HCT116 (cell line): ENCODE results near the gene EEF2. TPM values are rescaled to one million over a fixed set of nuclear protein-coding genes. Genes with fewer than 3 reads are reported as not detected.

Experiments
- ATAC-seq: fragments of 200-7000 bp; cut with Tn5 transposase; 2 replicates; pipeline ENCODE4 v1.9.1; 2020; ENCODE audit warnings: mild to moderate bottlenecking, moderate library complexity
- BruUV-seq: library from RNA; stranded (reverse); fragments of 400-500 nt; replicated peaks from 2 replicates; lab custom pipeline; 2021; lab: Mats Ljungman, UMichigan
- CTCF ChIA-PET: fragments of 300-600 bp; sonication (Branson Sonifier 250); formaldehyde crosslinking; loops from one replicate; lab custom pipeline; 2021; ENCODE audit warnings: antibody characterized with exemption; lab: Charles Lee
- POLR2A ChIA-PET: fragments of 300-600, 350-600 bp; sonication (Branson Sonifier 250); formaldehyde crosslinking; loops from one replicate; lab custom pipeline; 2021; ENCODE audit warnings: antibody characterized with exemption; lab: Charles Lee
- RAD21 ChIA-PET, 2 experiments: fragments of 300-600 bp; sonication (Branson Sonifier 250); formaldehyde crosslinking; loops; one replicate each; lab custom pipeline; 2023; ENCODE audit warnings: low total read pairs in 2 of 2; ENCODE audit not compliant: uncharacterized antibody in 2 of 2, unreplicated experiment in 2 of 2, low non-redundant PET in 1 of 2; lab: Charles Lee
- DNase-seq: peaks from one replicate; pipeline ENCODE4 v3.0.0-alpha.2; 2010; ENCODE audit warnings: low read depth, low spot score
- H2AFZ ChIP-seq: fragments of 200-600 bp; shearing (Covaris generic), sonication (generic); 2 replicates; pipeline ENCODE4 v1.6.1; 2017; ENCODE audit warnings: low read depth, mixed run types, mixed read lengths, antibody characterized with exemption, low read length; ENCODE audit not compliant: poor library complexity, severe bottlenecking
- H3K27ac ChIP-seq: 2 replicates; pipeline ENCODE4 v1.5.1; 2012; ENCODE audit warnings: low read depth, low read length
- H3K27me3 ChIP-seq: fragments of 200-600 bp; sonication (generic); 2 replicates; pipeline ENCODE4 v1.6.1; 2016; ENCODE audit warnings: mixed run types, low read length, mixed read lengths; ENCODE audit not compliant: insufficient read depth
- H3K36me3 ChIP-seq, 2 experiments: fragments of 200-500 bp in 1 of 2; fragments of 200-600 bp in 1 of 2; sonication (Bioruptor generic) in 1 of 2; sonication (generic) in 1 of 2; 2 replicates each; pipeline versions ENCODE4 v1.5.1 to v1.6.1; 2014 to 2016; ENCODE audit warnings: low read length in 2 of 2, inconsistent platforms in 1 of 2, mixed read lengths in 1 of 2, mixed run types in 1 of 2; ENCODE audit not compliant: insufficient read depth in 2 of 2, control insufficient read depth in 1 of 2
- H3K4me1 ChIP-seq, 2 experiments: fragments of 200-600 bp in 1 of 2; sonication (generic) in 1 of 2; 2 replicates each; pipeline versions ENCODE4 v1.5.1 to v1.6.1; 2012 to 2017; ENCODE audit warnings: low read length in 2 of 2, inconsistent platforms in 1 of 2, mild to moderate bottlenecking in 1 of 2, mixed read lengths in 1 of 2, mixed run types in 1 of 2, moderate library complexity in 1 of 2; ENCODE audit not compliant: insufficient read depth in 2 of 2, control insufficient read depth in 1 of 2
- H3K4me2 ChIP-seq: fragments of 200-600 bp; sonication (generic); 2 replicates; pipeline ENCODE4 v1.6.1; 2017; ENCODE audit warnings: mixed run types, low read length, mixed read lengths
- H3K4me3 ChIP-seq, 2 experiments: fragments of 200-600 bp in 1 of 2; sonication (generic) in 1 of 2; replicated peaks in 1 of 2; 2 replicates each; pipeline ENCODE4 v1.5.1; 2011 to 2016; ENCODE audit warnings: low read length in 2 of 2, control low read depth in 1 of 2, low read depth in 1 of 2, mild to moderate bottlenecking in 1 of 2, mixed read lengths in 1 of 2, mixed run types in 1 of 2
- H3K79me2 ChIP-seq: fragments of 200-600 bp; sonication (generic); 2 replicates; pipeline ENCODE4 v1.6.1; 2017; ENCODE audit warnings: mild to moderate bottlenecking, mixed run types, low read length, moderate library complexity, mixed read lengths; ENCODE audit not compliant: insufficient read depth
- H3K9ac ChIP-seq: fragments of 200-600 bp; sonication (generic); 2 replicates; pipeline ENCODE4 v1.6.1; 2016; ENCODE audit warnings: low read length, mixed read lengths
- H3K9me2 ChIP-seq: fragments of 200-600 bp; sonication (generic), shearing (Covaris generic); 2 replicates; pipeline ENCODE4 v1.6.1; 2017; ENCODE audit warnings: mixed run types, mild to moderate bottlenecking, moderate library complexity; ENCODE audit not compliant: insufficient read depth
- H3K9me3 ChIP-seq, 2 experiments: fragments of 200-500 bp in 1 of 2; fragments of 200-600 bp in 1 of 2; sonication (Bioruptor generic) in 1 of 2; sonication (generic) in 1 of 2; 2 replicates each; pipeline ENCODE4 v1.6.1; 2014 to 2017; ENCODE audit warnings: low read length in 2 of 2, mixed read lengths in 2 of 2, inconsistent platforms in 1 of 2, low read depth in 1 of 2, mild to moderate bottlenecking in 1 of 2, mixed run types in 1 of 2, moderate library complexity in 1 of 2; ENCODE audit not compliant: control insufficient read depth in 1 of 2, insufficient read depth in 1 of 2
- H4K20me1 ChIP-seq: fragments of 200-600 bp; sonication (generic), shearing (Covaris generic); 2 replicates; pipeline ENCODE4 v1.6.1; 2017; ENCODE audit warnings: mixed run types, mild to moderate bottlenecking, moderate library complexity; ENCODE audit not compliant: insufficient read depth
- CBX3 ChIP-seq: IDR thresholded peaks from 2 replicates; pipeline ENCODE4 v1.6.1; 2012; ENCODE audit warnings: low read depth
- CTCF ChIP-seq, 3 experiments: fragments of 200-600 bp in 1 of 3; sonication (generic) in 1 of 3; IDR thresholded peaks in 2 of 3; conservative IDR thresholded peaks in 1 of 3; 2 replicates each; pipeline ENCODE4 v1.5.1; 2012 to 2017; ENCODE audit warnings: low read depth in 2 of 3, low read length in 2 of 3, antibody characterized with exemption in 1 of 3, borderline replicate concordance in 1 of 3, control low read depth in 1 of 3, mild to moderate bottlenecking in 1 of 3, mixed read lengths in 1 of 3, mixed run types in 1 of 3, moderate library complexity in 1 of 3; ENCODE audit not compliant: insufficient read depth in 1 of 3
- EGR1 ChIP-seq: IDR thresholded peaks from 2 replicates; pipeline ENCODE4 v1.6.1; 2012; ENCODE audit warnings: low read depth
- EZH2 ChIP-seq: fragments of 200-600 bp; sonication (generic); IDR thresholded peaks from 2 replicates; pipeline ENCODE4 v1.6.1; 2017; ENCODE audit warnings: antibody characterized with exemption, mixed run types
- EZH2phosphoT487 ChIP-seq: fragments of 200-600 bp; IDR thresholded peaks from 2 replicates; pipeline ENCODE4 v1.6.1; 2018; ENCODE audit warnings: antibody characterized with exemption, borderline replicate concordance
- FOSL1 ChIP-seq: IDR thresholded peaks from 2 replicates; pipeline ENCODE4 v1.6.1; 2012; ENCODE audit warnings: low read depth
- JUND ChIP-seq: IDR thresholded peaks from 2 replicates; pipeline ENCODE4 v1.6.1; 2012
- POLR2AphosphoS5 ChIP-seq: IDR thresholded peaks from 2 replicates; pipeline ENCODE4 v1.6.1; 2011; ENCODE audit warnings: mild to moderate bottlenecking, low read depth, low read length, moderate library complexity
- REST ChIP-seq: IDR thresholded peaks from 2 replicates; pipeline ENCODE4 v1.6.1; 2012; ENCODE audit warnings: low read depth
- SP1 ChIP-seq: IDR thresholded peaks from 2 replicates; pipeline ENCODE4 v1.6.1; 2012; ENCODE audit warnings: low read depth
- TCF7L2 ChIP-seq: IDR thresholded peaks from 2 replicates; pipeline ENCODE4 v1.7.0; 2011; ENCODE audit warnings: borderline replicate concordance, inconsistent platforms; ENCODE audit not compliant: insufficient read depth, insufficient read length; ENCODE audit errors: extremely low read depth
- YY1 ChIP-seq: IDR thresholded peaks from 2 replicates; pipeline ENCODE4 v1.6.1; 2011; ENCODE audit warnings: low read length, low read depth, moderate library complexity, mild to moderate bottlenecking; ENCODE audit not compliant: insufficient replicate concordance; ENCODE audit errors: extremely low read depth
- ZNF274 ChIP-seq: fragments of 200-500 bp; sonication (Bioruptor generic); IDR thresholded peaks from 2 replicates; pipeline ENCODE4 v1.6.1; 2014; ENCODE audit warnings: mild to moderate bottlenecking, low read depth, low read length, inconsistent platforms
- intact Hi-C: fragments of 100-400 bp; cut with micrococcal nuclease; formaldehyde crosslinking; loops from 2 replicates; pipeline ENCODE4 v1.10.0; 2022
- total RNA-seq: library from RNA; stranded (reverse); gene quantifications from one replicate; pipeline ENCODE4 v1.2.1, GENCODE V29; 2021; ENCODE audit not compliant: unreplicated experiment
- TF ChIP-seq, protein P1 (sequence below): IDR thresholded peaks from 2 replicates; pipeline ENCODE4 v1.6.1; 2011; ENCODE audit warnings: mild to moderate bottlenecking, low read length, moderate library complexity; ENCODE audit not compliant: insufficient replicate concordance; ENCODE audit errors: extremely low read depth
- TF ChIP-seq, protein P2 (sequence below): IDR thresholded peaks from 2 replicates; pipeline ENCODE4 v1.6.1; 2012

EEF2 gene
- total RNA-seq, 1 experiment from 2014 or later = 3,796 TPM

DNA sequence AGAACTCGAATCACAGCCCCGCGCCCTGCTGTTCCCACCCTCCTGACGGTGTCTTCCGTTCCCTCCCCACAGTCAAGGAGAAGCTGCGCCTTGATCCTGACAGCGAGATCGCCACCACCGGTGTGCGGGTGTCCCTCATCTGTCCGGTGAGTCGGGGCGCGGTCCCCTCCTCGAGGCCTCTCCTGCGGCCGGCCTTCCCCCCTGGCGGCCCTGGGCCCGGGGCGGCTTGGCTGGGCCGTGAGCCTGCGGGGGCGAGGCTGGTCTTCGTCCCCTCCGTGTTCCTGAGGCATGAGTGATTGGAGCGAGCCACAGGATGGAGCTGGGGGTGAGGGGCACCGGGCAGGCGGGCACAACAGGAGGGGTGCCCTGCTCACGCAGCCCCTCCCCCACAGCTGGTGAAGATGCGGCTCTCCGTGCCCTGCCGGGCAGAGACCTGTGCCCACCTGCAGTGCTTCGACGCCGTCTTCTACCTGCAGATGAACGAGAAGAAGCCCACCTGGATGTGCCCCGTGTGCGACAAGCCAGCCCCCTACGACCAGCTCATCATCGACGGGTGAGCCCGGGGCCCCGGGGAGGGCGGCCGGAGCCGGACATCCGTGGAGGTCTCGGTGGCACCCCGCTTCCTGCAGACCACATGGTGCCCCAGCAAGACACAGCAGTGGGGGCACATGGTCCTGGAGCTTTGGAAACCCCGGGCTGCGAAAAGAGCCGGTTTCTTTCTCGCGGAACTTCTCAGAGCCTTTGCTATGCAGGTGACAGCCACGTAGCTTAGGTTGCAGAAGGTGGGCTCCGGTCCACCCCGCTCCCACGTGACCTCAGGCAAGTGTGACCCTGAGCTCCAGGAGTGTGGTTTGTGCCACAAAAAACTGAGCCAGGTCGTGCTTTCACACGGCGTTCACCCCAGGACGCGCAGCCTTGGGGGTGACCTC is 48.0 kb upstream of the EEF2 start (continued):
- TF ChIP-seq ZNF274 (no peak), EZH2phosphoT487 (no peak), SP1 (no peak), CBX3 (no peak)

DNA sequence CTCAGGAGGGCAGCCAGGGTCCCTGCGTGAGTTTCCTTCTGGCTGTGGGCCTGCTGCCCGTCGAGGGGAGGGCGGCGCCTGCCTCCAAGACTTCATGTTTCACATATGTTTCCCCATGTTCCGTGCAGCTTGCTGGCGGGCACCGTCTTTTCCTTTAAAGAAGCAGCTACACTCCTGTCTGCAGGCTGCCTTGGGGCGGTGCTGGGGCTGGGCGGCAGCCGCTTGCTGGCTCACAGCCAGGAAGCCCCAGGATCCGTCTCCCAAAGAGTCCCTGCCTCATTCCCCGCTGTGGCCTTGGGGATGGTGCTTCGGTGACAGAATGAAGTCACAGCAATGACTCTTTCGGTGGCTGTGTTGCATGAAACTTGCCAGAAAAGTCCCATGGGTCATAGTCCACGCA is 47.2 kb upstream of the EEF2 start:
- Histone ChIP-seq H3K9ac (no peak overlapping the region), H3K27me3 (no peaks in the 10 kb centered on the region), H3K9me2 (no peaks in the 10 kb centered on the region), H4K20me1 (no peaks in the 10 kb centered on the region), H3K79me2 (no peaks in the 10 kb centered on the region), H3K4me1 (no peaks in the 10 kb centered on the region), H3K4me3 (no peak overlapping the region), H3K36me3 (peaks cover 3 to 23% of the 10 kb centered on the region in 2 experiments), H2AFZ (no peak overlapping the region), H3K4me2 (no peak overlapping the region), H3K27ac (no peak overlapping the region), H3K9me3 (peaks cover 0 to 6% of the 10 kb centered on the region in 2 experiments; a peak in 1 of 4 replicates)
- intact Hi-C loops = no loop called here
- ATAC-seq (no peak), DNase-seq (no peak)
- CTCF ChIA-PET = no interaction called here
- RAD21 ChIA-PET = no interaction called here
- BruUV-seq = no TSS peak
- POLR2A ChIA-PET = no interaction called here
- TF ChIP-seq FOSL1 (no peak), POLR2AphosphoS5 (no peak), EGR1 (no peak), EZH2 (no peak), JUND (no peak), CTCF (IDR thresholded peaks at IDR 0.05 in 2 of 3, conservative IDR thresholded peaks at IDR 0.05 in 1 of 3; ENCODE audit: borderline replicate concordance in 1 of 3, insufficient read depth in 1 of 3, low read depth in 2 of 3, low read length in 2 of 3) (no peak), REST (no peak), SP1 (no peak), YY1 (no peak), TCF7L2 (no peak)
- TF ChIP-seq, protein P1, sequence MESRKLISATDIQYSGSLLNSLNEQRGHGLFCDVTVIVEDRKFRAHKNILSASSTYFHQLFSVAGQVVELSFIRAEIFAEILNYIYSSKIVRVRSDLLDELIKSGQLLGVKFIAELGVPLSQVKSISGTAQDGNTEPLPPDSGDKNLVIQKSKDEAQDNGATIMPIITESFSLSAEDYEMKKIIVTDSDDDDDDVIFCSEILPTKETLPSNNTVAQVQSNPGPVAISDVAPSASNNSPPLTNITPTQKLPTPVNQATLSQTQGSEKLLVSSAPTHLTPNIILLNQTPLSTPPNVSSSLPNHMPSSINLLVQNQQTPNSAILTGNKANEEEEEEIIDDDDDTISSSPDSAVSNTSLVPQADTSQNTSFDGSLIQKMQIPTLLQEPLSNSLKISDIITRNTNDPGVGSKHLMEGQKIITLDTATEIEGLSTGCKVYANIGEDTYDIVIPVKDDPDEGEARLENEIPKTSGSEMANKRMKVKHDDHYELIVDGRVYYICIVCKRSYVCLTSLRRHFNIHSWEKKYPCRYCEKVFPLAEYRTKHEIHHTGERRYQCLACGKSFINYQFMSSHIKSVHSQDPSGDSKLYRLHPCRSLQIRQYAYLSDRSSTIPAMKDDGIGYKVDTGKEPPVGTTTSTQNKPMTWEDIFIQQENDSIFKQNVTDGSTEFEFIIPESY = no peak
- TF ChIP-seq, protein P2, sequence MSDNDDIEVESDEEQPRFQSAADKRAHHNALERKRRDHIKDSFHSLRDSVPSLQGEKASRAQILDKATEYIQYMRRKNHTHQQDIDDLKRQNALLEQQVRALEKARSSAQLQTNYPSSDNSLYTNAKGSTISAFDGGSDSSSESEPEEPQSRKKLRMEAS = no peak
